Kidney capillary endothelial cell (primary cell): Measurements from ENCODE around the gene RAPSN.

Experiments
- DNase-seq: peaks from one replicate; pipeline ENCODE4 v3.0.0-alpha.2; 2018; ENCODE audit warnings: low spot score

Gene RAPSN

DNA sequence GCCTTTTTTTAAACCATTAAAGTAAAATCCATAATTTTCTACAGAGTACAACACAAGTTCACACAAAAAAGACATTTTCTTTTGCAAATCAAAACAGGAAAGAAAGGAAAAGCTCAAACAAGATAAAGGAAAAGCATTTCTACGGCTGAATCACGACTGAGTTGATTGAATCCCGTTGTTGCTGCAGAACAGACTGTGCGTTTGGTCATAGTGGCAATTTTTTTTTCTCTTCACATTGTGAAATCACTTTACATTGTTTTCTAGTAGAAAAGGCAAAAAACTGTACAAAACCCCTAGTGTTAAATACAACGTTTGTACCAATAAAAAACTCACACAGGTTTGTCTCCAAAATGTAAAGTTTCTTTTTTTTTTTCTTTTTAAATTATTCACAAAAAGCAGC is 17.3 kb upstream of the RAPSN start:
- peak; percentile 17 for DNase-seq

DNA sequence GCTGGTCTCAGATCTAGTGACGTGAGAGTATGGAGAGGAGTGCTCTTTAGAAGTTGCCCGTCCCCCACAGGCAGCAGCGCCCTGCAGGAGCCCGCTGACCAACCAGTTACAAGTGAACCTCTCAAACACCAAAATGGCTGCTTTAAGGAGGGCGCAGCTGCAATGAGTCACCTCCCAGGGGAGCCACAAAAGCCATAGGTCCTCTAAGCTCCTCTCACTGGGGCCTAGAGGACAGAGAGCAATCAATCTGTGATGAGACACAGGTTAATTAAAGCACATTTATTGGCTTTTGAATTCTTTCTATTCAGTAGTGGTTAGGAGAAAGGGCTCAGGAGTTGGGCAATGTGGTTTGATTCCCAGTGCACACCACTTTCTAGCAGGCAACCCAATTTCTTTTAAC is 15.5 kb upstream of the RAPSN start:
- no peak for DNase-seq

DNA sequence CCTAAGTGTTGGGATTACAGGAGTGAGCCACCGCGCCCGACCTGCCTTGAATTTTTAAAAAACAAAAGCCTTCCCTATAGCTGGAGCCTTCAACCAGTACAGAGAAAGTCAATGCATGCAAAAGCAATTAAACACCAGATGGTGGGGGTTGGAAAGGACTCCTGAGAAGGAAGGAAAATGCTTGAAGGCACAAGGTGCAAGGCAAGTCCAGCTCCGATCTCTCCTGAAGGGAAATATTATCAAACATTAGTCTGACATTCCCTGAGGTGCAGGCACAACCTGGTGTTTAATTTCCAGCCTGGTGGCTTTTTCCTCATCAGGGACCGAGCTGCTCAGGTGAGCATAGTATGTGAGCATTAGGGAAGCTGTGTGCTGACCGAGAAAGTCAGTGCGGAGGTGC is 12.9 kb upstream of the RAPSN start:
- DNase-seq, result no peak

DNA sequence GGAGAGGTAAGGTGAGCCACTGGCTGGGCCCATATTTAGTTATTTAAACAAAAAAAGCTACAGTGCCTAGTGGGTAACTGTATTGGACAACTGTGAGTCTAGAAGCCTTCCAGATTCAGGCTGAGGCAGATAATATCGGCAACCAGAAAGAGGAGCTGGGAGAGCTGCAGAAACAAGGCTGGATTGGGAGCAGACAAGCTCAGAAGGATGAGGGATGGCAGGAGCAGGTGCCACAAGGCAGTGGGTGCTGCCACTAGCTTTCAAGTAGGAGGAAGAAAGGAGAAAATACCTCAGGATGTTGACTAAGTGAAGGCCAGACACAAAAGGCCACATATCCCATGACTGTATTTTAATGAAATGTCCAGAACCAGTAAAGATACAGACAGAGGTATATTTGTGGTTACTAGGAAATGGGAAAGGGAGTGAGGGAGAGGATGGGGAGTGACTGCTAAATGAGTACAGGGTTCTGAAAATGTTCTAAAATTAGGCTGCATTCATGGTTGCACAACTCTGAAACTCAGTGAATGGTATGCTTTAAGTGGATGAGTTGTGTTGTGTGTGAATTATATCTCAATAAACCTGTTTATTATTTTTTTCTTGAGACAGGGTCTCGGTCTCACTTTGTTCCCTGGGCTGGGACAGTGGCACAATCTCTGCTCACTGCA is 11.8 kb upstream of the RAPSN start:
- peak; percentile 2 for DNase-seq

DNA sequence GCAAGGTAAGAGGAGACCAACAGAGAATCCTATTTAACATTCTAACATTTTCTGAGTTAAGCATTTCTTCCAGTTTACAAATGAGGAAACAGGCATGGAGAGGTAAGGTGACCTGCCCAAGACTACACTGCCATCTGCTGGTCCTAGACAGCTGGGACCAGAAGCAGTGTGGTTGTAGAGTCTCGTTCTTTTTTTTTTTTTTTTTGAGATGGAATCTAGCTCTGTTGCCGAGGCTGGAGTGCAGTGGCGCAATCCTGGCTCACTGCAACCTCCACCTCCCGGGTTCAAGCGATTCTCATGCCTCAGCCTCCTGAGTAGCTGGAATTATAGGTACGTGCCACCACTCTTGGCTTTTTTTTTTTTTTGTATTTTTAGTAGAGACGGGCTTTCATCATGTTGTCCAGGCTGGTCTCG is 5.3 kb upstream of the RAPSN start:
- peak; percentile 42 for DNase-seq

DNA sequence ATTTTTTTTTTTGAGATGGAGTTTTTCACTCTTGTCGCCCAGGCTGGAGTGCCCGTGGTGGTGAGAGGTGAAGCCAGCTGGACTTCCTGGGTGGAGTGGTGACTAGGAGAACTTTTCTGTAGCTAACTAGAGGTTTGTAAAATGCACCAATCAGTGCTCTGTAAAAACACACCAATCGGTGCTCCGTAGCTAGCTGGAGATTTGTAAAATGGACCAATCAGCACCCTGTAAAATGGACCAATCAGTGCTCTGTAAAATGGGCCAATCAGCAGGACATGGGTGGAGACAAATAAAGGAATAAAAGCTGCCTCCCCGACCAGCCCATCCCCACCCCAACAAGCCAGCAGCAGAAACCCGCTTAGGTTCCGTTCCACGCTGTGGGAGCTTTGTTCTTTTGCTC is 4.4 kb upstream of the RAPSN start:
- DNase-seq, result no peak

DNA sequence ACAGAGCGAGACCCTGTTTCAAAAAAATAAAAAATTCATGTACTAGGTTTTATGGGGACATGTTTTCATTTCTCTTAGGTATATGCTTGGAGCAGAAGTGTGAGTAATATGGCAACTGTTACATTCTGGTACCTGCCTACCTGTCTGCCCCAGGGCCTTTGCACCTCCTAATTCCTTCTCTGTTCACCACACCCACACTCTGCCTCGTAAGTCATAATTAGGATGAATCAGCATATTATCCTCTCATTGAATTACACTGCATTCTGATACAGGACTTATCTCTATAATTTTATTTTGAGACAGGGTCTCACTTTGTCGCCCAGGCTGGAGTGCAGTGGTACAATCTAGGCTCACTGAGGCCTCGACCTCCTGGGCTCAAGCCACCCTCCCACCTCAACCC is 3.1 kb upstream of the RAPSN start:
- DNase-seq, result no peak

DNA sequence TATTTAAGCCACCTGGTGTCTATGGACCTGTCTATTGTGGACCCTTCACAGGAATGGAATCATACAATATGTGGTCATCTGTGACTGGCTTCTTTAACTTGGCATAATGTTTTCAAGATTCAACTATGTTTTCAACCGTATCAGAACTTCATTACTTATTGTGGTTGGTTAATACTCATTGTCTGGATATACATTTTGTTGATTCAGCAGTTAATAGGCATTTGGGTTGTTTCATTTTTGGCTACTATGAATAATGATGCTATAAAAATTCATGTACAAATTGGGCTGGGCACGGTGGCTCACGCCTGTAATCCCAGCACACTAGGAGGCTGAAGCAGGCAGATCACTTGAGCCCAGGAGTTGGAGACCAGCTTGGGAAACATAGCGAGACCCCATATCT is 2.5 kb upstream of the RAPSN start:
- DNase-seq, result no peak

DNA sequence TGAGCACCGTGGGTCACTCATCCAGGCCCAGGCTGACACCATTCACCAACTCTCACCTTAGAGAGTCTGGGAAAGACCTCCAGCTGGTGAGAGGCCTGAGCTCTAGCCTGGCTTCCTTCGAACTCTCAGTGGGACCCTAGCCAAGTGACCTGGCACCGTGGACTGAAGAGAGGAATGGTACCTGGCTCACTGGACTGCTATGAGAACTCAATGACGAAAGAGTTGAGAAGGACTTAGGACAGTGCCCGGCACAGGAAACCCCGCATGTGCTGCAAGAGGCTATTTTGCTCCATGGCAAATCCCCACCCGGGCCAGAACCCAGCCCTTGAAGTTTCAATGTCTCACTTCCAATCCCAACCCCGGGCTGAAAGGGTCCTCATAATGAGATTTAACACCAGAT is 605 bp upstream of the RAPSN start:
- no peak for DNase-seq

DNA sequence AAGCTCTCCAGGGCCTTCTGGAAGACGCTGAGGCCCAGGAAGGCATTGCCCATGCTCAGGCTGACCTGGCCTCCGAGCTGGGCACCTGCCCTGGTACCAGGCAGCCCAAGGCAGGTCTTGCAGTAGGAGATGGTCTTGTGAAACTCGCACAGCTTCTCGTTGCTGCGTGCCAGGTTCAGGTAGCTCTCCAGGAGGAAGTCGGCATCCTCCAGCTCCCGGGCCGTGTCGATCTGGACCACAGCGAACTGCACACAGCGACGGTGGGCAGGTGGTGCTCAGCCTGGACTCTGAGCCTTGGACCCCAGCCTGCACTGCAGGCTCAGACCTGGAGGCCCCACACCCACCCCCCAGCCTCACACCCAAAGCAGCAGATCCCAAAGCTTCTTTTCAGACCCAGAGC is 1.0 kb downstream of the RAPSN start:
- no peak for DNase-seq

DNA sequence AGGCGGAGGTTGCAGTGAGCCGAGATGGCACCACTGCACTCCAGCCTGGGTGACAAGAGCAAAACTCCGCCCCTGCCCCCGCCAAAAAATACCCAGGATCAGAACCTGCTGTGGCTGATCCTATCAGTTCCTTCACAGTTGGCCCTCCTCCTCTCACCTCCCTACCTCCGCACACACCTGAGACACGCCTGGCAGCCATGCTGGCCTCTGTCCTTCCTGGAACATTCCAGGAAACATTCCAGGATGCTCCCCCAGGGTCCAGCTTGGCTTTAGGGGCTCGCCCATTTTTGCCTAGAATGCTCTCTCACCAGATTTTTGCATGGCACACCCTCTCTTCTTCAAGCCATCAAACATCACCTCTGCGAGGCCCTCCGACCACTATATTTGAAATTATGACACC is 2.1 kb downstream of the RAPSN start:
- DNase-seq, result no peak

DNA sequence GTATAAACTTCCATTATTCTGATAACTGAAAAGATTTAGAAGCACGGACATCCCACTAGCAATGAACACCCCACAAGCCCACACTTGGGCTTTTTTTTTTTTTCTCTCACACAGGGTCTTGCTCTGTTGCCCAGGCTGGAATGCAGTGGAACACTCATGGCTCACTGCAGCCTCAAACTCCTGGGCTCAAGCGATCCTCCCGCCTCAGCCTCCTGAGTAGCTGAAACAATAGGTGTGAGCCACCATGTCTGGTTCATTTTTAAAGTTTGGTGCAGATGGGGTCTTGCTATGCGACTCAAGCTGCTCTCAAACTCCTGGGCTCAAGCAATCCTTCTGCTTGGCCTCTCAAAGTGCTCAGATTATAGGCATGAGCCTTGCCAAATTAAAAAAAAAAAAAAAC is 3.1 kb downstream of the RAPSN start:
- no peak for DNase-seq

DNA sequence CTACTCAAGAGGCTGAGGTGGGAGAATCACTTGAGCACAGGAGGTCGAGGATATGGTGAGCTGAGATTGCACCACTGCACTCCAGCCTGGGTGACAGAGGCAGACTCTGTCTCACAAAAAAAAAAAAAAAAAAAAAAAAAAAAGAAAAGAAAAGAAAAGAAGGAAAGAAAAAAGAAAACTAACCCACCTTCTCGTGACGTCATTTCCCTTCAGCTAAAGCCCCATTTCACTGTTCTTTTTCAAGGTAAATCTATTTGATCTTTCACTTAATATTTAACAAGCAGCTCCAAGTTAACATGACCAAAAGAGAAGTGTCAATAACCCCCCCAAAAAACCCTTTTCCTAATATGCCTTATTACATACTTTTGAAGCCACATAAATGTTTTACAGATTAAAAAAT is 5.1 kb downstream of the RAPSN start:
- DNase-seq, result no peak

DNA sequence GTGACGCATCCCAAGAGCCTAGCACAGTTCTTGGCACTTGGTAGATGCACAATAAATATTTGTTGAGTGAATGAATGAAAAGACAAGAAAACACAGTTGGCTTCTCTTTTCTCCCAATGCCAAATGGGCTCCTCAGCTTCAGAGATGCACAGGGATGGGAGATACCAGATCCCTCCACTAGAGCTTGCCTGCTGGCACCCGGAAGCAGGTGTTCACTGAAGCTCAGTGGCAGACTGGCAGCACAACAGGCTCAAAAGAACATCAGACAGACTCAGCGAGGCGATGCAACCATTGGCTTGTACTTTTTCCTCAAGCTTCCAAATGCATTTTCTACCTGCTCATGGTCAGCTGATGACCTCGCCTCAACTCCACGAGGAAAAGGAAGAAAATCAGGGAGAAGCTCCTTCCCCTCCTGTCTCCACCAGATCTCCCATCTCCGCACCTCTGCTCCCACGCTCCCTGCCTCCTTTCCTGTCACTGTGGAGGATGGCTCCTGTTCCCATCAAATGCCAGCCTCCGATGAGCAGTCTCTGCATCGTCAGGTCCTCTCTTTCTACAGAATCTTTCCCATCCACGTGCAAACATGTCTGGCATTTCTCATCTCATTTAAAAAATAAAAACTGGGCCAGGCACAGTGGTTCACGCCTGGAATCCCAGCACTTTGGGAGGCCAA is 5.8 kb downstream of the RAPSN start:
- no peak for DNase-seq

DNA sequence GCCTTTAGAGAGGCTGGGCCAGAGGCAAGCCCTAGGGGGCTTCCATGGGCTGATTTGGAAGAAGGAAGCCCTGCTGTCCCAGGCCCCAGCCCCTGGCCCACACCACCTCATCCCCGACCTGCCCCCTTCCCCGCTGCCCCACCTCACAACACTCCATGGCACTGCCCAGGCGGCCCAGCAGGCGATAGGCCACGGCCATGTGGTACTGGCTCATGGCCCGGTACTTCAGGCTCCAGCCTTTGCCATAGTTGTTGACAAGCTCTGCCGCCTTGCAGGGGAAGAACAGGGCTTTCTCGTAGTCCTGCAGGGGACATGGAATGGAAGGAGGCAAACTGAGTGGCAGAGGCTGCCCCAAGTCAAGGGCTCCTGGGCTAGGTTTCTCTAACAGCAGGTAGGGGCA is 6.4 kb downstream of the RAPSN start:
- DNase-seq, result no peak

DNA sequence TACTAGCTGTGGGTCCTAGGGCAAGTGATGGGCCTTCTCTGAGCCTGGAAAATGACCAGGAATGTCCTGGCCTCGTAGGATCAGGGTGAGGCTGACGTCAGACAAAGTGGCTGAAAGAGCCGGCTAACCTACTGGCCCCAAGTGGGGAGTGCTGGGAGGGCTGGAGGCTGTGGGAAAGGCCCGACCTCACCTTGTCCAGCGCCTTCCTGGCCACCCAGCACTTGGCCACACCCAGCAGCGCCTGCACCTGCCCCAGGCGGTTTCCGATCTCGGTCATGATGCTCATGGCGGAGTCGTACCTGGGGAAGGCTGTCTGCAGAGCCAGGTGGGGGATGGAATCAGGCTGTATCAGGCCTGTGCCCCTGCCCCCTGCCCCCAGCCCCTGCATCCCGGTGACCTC is 7.5 kb downstream of the RAPSN start:
- DNase-seq, result no peak

DNA sequence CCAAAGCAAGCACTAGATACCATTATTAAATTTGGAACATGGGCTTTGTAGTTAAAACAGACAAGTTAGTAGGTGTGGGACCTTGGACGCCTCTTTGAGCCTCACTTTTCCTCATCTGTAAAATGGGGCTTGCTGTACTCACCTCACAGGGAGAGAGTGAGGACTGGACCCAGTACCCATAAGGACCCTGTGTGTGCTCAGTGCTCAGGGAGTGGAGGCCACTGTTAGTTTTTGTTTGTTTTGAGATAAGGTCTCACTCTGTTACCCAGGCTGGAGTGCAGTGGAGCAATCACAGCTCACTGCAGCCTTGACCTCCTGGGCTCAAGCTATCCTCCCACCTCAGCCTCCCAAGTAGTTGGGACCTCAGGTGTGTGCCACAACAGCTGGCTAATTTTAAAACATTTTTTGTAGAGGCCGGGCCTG is 8.9 kb downstream of the RAPSN start:
- DNase-seq, result no peak

DNA sequence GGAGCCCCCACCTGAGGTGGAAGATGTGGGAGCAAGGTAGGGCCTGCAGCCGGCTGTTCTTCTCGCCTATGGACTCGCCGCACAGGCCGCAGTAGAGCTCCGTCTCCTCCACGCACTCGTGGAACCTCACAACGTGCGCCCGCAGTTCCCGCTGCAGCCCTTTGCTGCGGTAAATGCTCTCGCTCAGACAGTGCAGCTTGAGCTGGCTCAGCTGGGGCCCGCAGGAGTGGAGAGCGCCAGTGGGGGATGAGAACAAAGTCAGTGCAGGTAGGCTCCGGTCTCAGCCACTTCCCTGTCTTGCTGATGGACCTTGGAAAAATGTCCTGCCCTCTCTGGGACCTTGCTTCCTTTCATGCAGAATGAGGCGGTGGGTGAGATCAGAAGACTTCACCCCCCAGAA is 10.2 kb downstream of the RAPSN start:
- DNase-seq, result no peak

DNA sequence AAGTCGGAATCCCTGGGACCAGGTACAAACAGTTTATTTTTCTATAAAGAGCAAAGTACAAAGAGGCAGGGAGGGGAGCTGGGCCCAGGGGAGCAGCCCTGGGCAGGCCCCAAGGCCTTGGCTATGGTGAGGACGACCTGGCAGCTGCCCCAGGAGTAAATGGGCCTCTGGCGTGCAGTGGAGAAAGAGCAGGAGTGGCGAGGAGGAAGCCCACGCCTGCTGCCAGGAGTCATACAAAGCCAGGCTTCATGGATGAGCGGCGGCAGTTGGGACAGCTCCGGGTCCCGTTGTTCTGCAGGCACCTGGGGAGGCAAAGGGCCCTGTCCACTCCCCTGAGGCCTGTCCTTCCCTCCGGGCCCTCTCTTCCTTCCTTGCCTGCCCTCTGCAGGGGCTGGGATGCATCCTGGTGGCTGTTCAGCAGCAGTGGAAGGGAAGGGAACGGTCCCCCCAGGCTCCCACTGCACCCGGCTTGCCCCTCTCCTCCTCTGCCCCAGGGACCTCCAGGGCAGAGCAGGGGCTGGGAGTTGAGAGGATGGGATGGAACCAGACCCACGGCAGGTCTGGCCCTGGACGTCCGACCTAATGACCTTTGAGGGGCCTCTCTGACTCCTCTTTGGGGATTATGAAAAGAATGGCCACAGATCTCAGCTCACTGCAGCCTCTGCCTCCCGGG is 11.1 kb downstream of the RAPSN start:
- no peak for DNase-seq

DNA sequence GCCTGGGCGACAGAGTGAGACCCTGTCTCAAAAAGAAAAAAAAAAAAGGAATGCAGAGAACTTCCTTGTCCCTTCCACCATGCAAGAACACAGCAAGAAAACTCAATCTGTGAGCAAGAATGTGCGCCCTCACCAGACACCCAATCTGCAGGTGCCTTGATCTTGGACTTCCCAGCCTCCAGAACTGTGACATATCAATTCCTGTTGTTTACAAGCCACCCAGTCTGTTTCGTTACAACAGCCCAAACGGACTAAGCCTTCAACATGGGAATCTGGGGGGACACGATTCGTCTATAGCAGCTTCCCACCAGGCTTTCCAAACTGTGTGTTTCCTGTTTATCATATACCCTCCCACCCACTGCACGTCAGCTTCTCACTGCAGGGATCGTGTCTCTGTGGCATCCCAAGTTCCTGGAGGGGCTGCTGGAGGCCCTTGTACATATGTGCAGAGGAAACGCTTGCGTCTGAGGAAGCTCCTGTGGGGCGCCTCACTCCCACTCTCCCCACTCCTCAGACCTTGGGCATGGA is 11.7 kb downstream of the RAPSN start:
- no peak for DNase-seq

DNA sequence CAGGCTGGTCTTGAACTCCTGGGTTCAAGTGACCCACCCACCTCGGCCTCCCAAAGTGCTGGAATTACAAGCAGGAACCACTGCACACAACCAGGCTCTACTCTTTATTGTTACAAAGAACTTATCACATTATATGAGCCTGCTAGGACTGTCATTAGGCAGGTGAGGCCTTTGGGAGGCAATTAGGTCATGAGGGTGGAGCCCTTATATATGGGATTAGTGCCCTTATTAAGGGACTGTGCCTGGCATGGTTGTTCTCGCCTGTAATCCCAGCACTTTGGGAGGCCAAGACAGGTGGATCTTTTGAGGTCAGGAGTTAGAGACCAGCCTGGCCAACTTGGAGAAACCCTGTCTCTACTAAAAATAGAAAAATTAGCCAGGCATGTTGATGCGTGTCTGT is 12.2 kb downstream of the RAPSN start:
- no peak for DNase-seq

DNA sequence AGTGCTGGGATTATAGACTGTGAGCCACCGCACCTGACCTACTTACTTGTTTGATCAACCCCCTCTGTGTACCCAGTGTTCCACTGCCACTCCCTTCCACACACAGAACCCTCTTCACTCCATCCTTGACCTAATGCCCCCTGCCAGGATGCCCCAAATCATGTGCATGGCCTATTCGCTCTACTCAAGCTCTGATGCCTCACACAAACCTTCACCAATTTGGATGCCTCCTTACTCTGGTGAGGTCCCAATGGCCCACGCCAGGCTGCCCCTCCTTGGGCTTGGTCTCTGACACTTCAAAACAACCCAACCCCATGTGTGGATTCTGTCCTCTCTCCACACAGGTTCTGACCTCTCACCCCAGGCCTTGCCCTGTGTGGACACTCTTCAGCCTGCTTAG is 13.2 kb downstream of the RAPSN start:
- DNase-seq, result no peak

DNA sequence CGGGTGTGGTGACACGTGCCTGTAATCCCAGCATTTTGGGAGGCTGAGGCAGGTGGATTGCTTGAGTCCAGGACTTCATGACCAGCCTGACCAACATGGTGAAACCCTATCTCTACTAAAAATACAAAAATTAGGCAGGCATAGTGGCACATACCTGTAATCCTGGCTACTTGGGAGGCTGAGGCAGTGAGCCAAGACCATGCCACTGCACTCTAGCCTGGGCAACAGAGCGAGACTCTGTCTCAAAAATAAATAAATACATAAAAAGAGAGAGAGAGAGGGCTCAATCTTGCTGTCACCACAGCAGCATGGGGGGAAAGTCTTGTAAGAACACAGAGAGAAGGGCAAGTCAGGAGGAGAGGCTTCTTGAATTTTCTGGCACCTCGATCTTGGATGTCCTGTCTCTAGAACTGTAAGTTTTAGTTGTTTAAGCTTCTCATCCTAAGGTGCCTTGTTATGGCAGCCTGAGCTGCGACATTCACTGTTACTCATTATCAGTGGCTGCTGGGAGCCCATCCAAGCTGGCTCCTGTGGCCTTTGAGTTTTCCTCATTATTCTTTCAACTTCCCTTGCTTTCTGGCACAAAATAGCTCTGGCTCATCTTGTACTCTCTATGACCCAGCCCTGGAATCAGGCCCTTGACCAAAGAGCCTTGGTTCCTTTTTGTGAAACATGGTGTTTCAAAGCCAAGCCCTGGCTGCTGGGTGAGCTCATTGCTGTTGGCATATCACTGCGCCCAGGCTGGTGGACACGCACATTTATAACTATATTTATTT is 14.7 kb downstream of the RAPSN start:
- no peak for DNase-seq
